ENCODE results near the gene PITPNC1.

DNA sequence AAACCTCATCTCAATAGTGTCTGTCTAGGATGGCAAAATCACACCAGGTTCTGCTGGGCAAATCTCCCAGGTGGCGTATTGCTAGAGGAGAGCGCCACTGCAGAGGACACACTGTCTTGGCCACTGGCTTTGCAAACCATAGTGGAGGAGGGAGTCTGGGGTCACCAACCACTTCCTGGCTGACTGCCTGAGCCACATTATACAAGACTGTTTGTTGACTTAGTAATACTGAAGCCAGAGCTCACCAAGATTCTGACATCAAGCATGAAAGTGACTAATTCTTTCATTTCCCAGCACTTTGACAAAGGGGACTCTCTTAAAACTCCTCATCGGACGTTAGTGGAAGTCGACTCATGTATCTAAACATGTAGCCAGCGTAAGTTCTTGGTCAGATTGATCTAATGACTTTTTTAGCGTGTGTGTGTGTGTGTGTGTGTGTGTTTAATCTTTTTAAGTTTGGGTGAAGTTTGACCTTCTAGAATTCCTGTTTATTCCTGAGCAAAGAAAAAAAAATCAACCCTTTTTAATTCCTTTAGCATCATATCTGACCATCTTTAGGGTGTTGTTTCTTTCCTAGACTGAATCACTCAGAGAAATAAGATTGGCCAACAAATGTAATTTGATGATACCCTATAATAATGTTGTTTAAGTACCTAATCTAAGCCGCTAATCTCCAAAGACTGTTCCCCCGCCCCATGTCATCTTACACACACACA, 13.7 kb downstream of the PITPNC1 start:
- no peak for TF ChIP-seq EP300 (IDR thresholded peaks at IDR 0.05)
- TF ChIP-seq CTCF (IDR thresholded peaks at IDR 0.05), result no peak
- no peak for TF ChIP-seq POLR2AphosphoS5 (IDR thresholded peaks at IDR 0.05)
- no peak for TF ChIP-seq POLR2A (IDR thresholded peaks at IDR 0.05)

Measured in suprapubic skin (tissue), 4 donors.